Measurements from ENCODE around the gene TRIM13.

DNA sequence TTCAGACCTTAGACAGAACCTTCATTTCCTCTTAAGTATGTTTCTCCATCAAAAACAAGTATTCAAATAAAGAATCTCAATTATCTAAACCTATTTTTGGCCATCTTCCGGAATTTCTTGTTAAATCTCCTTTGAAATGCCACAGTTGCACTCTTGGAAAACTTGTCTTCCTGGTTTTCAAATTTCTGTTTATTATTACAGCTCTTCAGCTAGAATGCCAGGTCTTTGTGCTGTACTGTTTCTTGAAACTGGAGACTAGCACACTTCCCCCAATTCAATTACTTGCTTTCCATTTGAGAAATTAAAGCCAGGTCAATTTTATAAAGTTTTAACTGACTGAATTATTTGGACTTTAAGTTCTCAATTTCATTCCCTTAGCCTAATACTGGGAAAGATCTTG is 28.6 kb downstream of the TRIM13 start:
- TF ChIP-seq, protein P1, sequence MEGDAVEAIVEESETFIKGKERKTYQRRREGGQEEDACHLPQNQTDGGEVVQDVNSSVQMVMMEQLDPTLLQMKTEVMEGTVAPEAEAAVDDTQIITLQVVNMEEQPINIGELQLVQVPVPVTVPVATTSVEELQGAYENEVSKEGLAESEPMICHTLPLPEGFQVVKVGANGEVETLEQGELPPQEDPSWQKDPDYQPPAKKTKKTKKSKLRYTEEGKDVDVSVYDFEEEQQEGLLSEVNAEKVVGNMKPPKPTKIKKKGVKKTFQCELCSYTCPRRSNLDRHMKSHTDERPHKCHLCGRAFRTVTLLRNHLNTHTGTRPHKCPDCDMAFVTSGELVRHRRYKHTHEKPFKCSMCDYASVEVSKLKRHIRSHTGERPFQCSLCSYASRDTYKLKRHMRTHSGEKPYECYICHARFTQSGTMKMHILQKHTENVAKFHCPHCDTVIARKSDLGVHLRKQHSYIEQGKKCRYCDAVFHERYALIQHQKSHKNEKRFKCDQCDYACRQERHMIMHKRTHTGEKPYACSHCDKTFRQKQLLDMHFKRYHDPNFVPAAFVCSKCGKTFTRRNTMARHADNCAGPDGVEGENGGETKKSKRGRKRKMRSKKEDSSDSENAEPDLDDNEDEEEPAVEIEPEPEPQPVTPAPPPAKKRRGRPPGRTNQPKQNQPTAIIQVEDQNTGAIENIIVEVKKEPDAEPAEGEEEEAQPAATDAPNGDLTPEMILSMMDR (conservative IDR thresholded peaks at IDR 0.05): no peak
- TF ChIP-seq EZH2 (IDR thresholded peaks at IDR 0.05; ENCODE audit: low read depth): no peak

Data from PC-9 (cell line).